GM12878 (cell line): ENCODE data around the gene IFITM2. TPM values are rescaled to one million over a fixed set of nuclear protein-coding genes. Genes with fewer than 3 reads are reported as not detected.
A peak's percentile ranks its signal among the peaks of the same experiment; 100 is the strongest.
"Not testable (repeated sequence)": the region's sequence is repeated elsewhere in the genome, so short reads cannot be mapped to it uniquely, and the experiment has no call there.

ENCODE experiments used
- ATAC-seq: fragments of 200-7000 bp; cut with Tn5 transposase; 3 replicates; pipeline ENCODE4 v1.9.1; 2020; ENCODE audit warnings: mild to moderate bottlenecking, moderate library complexity
- BruUV-seq: library from RNA; stranded (reverse); fragments of 400-500 nt; replicated peaks from 2 replicates; lab custom pipeline; 2021; lab: Mats Ljungman, UMichigan
- CTCF ChIA-PET: fragments of 300-600 bp; sonication (Branson Sonifier 250); formaldehyde crosslinking; extraction: SDS; loops from one replicate; lab custom pipeline; 2021; ENCODE audit warnings: inconsistent platforms; lab: Yijun Ruan, JAX
- POLR2A ChIA-PET: fragments of 350-600 bp; formaldehyde crosslinking; extraction: SDS; loops from one replicate; lab custom pipeline; 2021; ENCODE audit warnings: inconsistent platforms; lab: Charles Lee
- RAD21 ChIA-PET: fragments of 300-600 bp; sonication (Branson Sonifier 250); formaldehyde crosslinking; loops from one replicate; lab custom pipeline; 2023; ENCODE audit warnings: antibody characterized with exemption; ENCODE audit not compliant: unreplicated experiment; lab: Charles Lee
- SMC1A ChIA-PET: fragments of 300-600 bp; sonication (Branson Sonifier 250); formaldehyde crosslinking; loops from one replicate; lab custom pipeline; 2023; ENCODE audit not compliant: unreplicated experiment, uncharacterized antibody; lab: Charles Lee
- DNase-seq: peaks from one replicate; pipeline ENCODE4 v3.0.0-alpha.2; 2011; ENCODE audit warnings: low read depth, low spot score
- FAIRE-seq: peaks from 3 replicates; lab custom pipeline; 2011; peaks lifted over from hg19 to GRCh38; lab: Jason Lieb, UNC
- H2AFZ ChIP-seq: 2 replicates; pipeline ENCODE4 v1.6.0; 2011; ENCODE audit warnings: low read depth, low read length, control low read depth; ENCODE audit not compliant: control insufficient read depth
- H3K27ac ChIP-seq: 2 replicates; pipeline ENCODE4 v1.5.1; 2011; ENCODE audit warnings: control low read depth; ENCODE audit not compliant: control insufficient read depth, insufficient read depth
- H3K27me3 ChIP-seq, 2 experiments: replicated peaks in 1 of 2; 2 replicates each; pipeline versions ENCODE4 v1.6.0 to v1.6.1; 2011; ENCODE audit warnings: low read length in 1 of 2; ENCODE audit not compliant: control insufficient read depth in 2 of 2, insufficient read depth in 2 of 2
- H3K36me3 ChIP-seq, 2 experiments: 2 replicates each; pipeline ENCODE4 v1.5.1; 2011; ENCODE audit warnings: low read length in 1 of 2; ENCODE audit not compliant: control insufficient read depth in 2 of 2, insufficient read depth in 2 of 2
- H3K4me1 ChIP-seq: 2 replicates; pipeline ENCODE4 v1.6.1; 2011; ENCODE audit warnings: mild to moderate bottlenecking, low read length, moderate library complexity, mixed read lengths; ENCODE audit not compliant: control insufficient read depth, insufficient read depth
- H3K4me2 ChIP-seq: 2 replicates; pipeline ENCODE4 v1.6.0; 2011; ENCODE audit warnings: control low read depth; ENCODE audit not compliant: control insufficient read depth, insufficient read depth
- H3K4me3 ChIP-seq: fragments of 200-600 bp; sonication (generic); 2 replicates; pipeline ENCODE4 v1.5.1; 2016
- H3K79me2 ChIP-seq: 2 replicates; pipeline ENCODE4 v1.6.0; 2011; ENCODE audit warnings: low read length; ENCODE audit not compliant: control insufficient read depth, insufficient read depth
- H3K9ac ChIP-seq: 2 replicates; pipeline ENCODE4 v1.8.0; 2011; ENCODE audit warnings: low read length, control low read depth, mixed read lengths; ENCODE audit not compliant: control insufficient read depth, insufficient read depth
- H3K9me3 ChIP-seq: replicated peaks from 3 replicates; pipeline ENCODE4 v1.5.1; 2011; ENCODE audit warnings: mild to moderate bottlenecking, low read length; ENCODE audit not compliant: control insufficient read depth, insufficient read depth
- H4K20me1 ChIP-seq: 2 replicates; pipeline ENCODE4 v1.6.0; 2011; ENCODE audit not compliant: control insufficient read depth, insufficient read depth
- ATF2 ChIP-seq: IDR thresholded peaks from 2 replicates; pipeline ENCODE4 v1.6.1; 2012; ENCODE audit warnings: low read length, inconsistent platforms
- MLLT1 ChIP-seq: fragments of 450-650 bp; IDR thresholded peaks from 2 replicates; pipeline ENCODE4 v1.6.1; 2016; ENCODE audit warnings: mild to moderate bottlenecking
- RUNX3 ChIP-seq: IDR thresholded peaks from 2 replicates; pipeline ENCODE4 v1.6.1; 2012; ENCODE audit warnings: low read length, inconsistent platforms
- SMAD1 ChIP-seq: fragments of 450-650 bp; IDR thresholded peaks from 2 replicates; pipeline ENCODE4 v1.6.1; 2018; ENCODE audit warnings: mild to moderate bottlenecking, low read depth; ENCODE audit not compliant: partially characterized antibody
- WGBS: methylation state at CpG from one replicate; pipeline ENCODE4 v1.1.6; 2016; ENCODE audit warnings: low lambda C conversion rate; ENCODE audit not compliant: insufficient replicate concordance, insufficient coverage; ENCODE audit errors: missing lambda C conversion rate; 5-methylcytosine and 5-hydroxymethylcytosine counted together
- in situ Hi-C: fragments of 300-500 bp; cut with MboI; formaldehyde crosslinking; loops from 9 replicates; pipeline ENCODE4 v1.14.3; 2018; ENCODE audit warnings: mixed read lengths
- intact Hi-C: fragments of 100-400 bp; cut with micrococcal nuclease; formaldehyde crosslinking; loops from one replicate; pipeline ENCODE4 v1.14.2; 2022; ENCODE audit not compliant: unreplicated experiment
- polyA plus RNA-seq, 11 experiments: library from polyadenylated mRNA; depleted of rRNA in 4 of 11; unstranded in 6 of 11; stranded (reverse) in 5 of 11; fragments of >200 nt; fragmentation: Nextera tagmentation in 4 of 11; fragmentation: Illumina TruSeq in 1 of 11; extraction: Ambion mirVana in 4 of 11; extraction: Trizol in 1 of 11; gene quantifications; 1 replicate in 1 of 11; 2 replicates in 10 of 11; pipeline versions ENCODE4 v1.2.1 to v1.2.3, GENCODE V29; 2011 to 2016; ENCODE audit warnings: inconsistent platforms in 2 of 11, missing spikeins in 2 of 11, low read depth in 1 of 11
- total RNA-seq, 4 experiments: library from RNA; depleted of rRNA in 3 of 4; stranded (reverse); fragments of >200 nt in 3 of 4; fragmentation: Illumina TruSeq in 1 of 4; extraction: Trizol in 1 of 4; gene quantifications; 2 replicates each; pipeline versions ENCODE4 v1.2.1 to v1.2.3, GENCODE V29; 2013 to 2021

Gene IFITM2
- total and polyA plus RNA-seq, 10 of the 15 experiments (the other 5 are each of a cell fraction or from before 2014, with no cell fraction given) = 116 to 3,672 (median 724) TPM

GRCh38 chr11:328516-329100 lies 21.0 kb downstream of the IFITM2 start:
- CTCF ChIA-PET = interaction anchor here (0.9 to 5.4 kb wide), 10 partner anchors 12 to 39 kb away, joined by 3 to 43 read pairs (median 12); partner anchors contain the start of genes IFITM2 and PGGHG
- H3K4me3 ChIP-seq, FAIRE-seq, DNase-seq, H3K36me3 ChIP-seq, H2AFZ ChIP-seq, H3K9me3 ChIP-seq, H3K79me2 ChIP-seq, ATAC-seq, BruUV-seq, intact Hi-C loops, H4K20me1 ChIP-seq, in situ Hi-C loops, H3K9ac ChIP-seq, H3K27me3 ChIP-seq: not testable (repeated sequence)
- peaks cover 51% of the 10 kb centered on the region for H3K4me1 ChIP-seq
- peak overlapping the region; percentile 51; the same call in 1 of the 2 replicates for H3K27ac ChIP-seq
- RAD21 ChIA-PET = interaction anchor here (0.8 to 5.2 kb wide), 12 partner anchors 12 to 121 kb away, joined by 3 to 68 read pairs (median 8); partner anchors contain the start of genes BET1L, IFITM2 and RIC8A
- WGBS = 91% methylated on average over 12 of the region's 15 CpGs
- 0 out of 2 replicates have a peak overlapping the region, but pooled peaks have one; percentile 10 for H3K4me2 ChIP-seq
- SMC1A ChIA-PET = interaction anchor here (0.7 to 4.5 kb wide), 12 partner anchors 12 to 78 kb away, joined by 3 to 44 read pairs (median 14); no protein-coding TSS in a partner anchor
- TF ChIP-seq MLLT1 = peak; percentile 49; the same call in 1 of the 2 replicates
- POLR2A ChIA-PET = interaction anchor here (0.6 to 6.0 kb wide), 13 partner anchors 11 to 176 kb away, joined by 3 to 86 read pairs (median 14); partner anchors contain the start of gene IFITM1

GRCh38 chr11:329886-330253 lies 22.3 kb downstream of the IFITM2 start:
- FAIRE-seq = no peak

More at GRCh38 chr11:329886-330253, 22.3 kb downstream of the IFITM2 start:
- TSS peak; percentile 96 for BruUV-seq
- ChIA-PET RAD21 (interaction anchor here (0.9 to 5.2 kb wide), 13 partner anchors 10 to 123 kb away, joined by 3 to 68 read pairs (median 5); partner anchors contain the start of genes BET1L and RIC8A), POLR2A (interaction anchor here (1.0 to 6.0 kb wide), 14 partner anchors 10 to 177 kb away, joined by 3 to 86 read pairs (median 12); partner anchors contain the start of genes BET1L, IFITM1 and RIC8A), CTCF (interaction anchor here (0.8 to 5.4 kb wide), 12 partner anchors 10 to 120 kb away, joined by 3 to 43 read pairs (median 10); partner anchors contain the start of genes IFITM2 and PTDSS2), SMC1A (interaction anchor here (0.9 to 4.5 kb wide), 13 partner anchors 10 to 92 kb away, joined by 3 to 44 read pairs (median 11); no protein-coding TSS in a partner anchor)
- WGBS = 98% methylated on average over 2 of the region's 2 CpGs
- no peak overlapping the region for H3K4me3 ChIP-seq
- TF ChIP-seq SMAD1 = peak; percentile 8
- TF ChIP-seq RUNX3 = 0 out of 2 replicates have a peak, but pooled peaks have one; percentile 1
- no peak for TF ChIP-seq ATF2
- no peak overlapping the region for H2AFZ ChIP-seq
- H3K79me2 ChIP-seq = peaks cover 4% of the 10 kb centered on the region
- H3K27me3 ChIP-seq = no peaks in the 10 kb centered on the region
- in situ Hi-C loops (no loop called here), intact Hi-C loops (loop anchor here (2.0 kb wide), 1 partner anchor 15 kb away; the partner anchor contains the start of gene IFITM1)
- DNase-seq (no peak), ATAC-seq (no peak)
- peak overlapping the region; percentile 89; the same call in 1 of the 2 replicates for H3K4me2 ChIP-seq
- peaks cover 51% of the 10 kb centered on the region for H3K4me1 ChIP-seq
- no peaks in the 10 kb centered on the region for H4K20me1 ChIP-seq
- H3K9me3 ChIP-seq = peaks cover 5% of the 10 kb centered on the region; the same call in 2 of the 3 replicates
- no peaks in the 10 kb centered on the region for H3K36me3 ChIP-seq
- H3K27ac ChIP-seq = peak overlapping the region; percentile 82
- H3K9ac ChIP-seq = 0 out of 2 replicates have a peak overlapping the region, but pooled peaks have one; percentile 44
